HG03354 (cell line): ENCODE measurements around the gene KRTAP5-8.
"Not testable (repeated sequence)": the region's sequence is repeated elsewhere in the genome, so short reads cannot be mapped to it uniquely, and the experiment has no call there.

Experiments
- ATAC-seq: cut with Tn5 transposase; IDR thresholded peaks from one replicate; pipeline ENCODE4 v1.9.1; 2021; ENCODE audit warnings: mild to moderate bottlenecking; ENCODE audit not compliant: unreplicated experiment, poor library complexity, severe bottlenecking

KRTAP5-8 gene

GRCh38 chr11:71542382-71542781 lies 4.6 kb downstream of the KRTAP5-8 start:
- ATAC-seq = no peak

DNA sequence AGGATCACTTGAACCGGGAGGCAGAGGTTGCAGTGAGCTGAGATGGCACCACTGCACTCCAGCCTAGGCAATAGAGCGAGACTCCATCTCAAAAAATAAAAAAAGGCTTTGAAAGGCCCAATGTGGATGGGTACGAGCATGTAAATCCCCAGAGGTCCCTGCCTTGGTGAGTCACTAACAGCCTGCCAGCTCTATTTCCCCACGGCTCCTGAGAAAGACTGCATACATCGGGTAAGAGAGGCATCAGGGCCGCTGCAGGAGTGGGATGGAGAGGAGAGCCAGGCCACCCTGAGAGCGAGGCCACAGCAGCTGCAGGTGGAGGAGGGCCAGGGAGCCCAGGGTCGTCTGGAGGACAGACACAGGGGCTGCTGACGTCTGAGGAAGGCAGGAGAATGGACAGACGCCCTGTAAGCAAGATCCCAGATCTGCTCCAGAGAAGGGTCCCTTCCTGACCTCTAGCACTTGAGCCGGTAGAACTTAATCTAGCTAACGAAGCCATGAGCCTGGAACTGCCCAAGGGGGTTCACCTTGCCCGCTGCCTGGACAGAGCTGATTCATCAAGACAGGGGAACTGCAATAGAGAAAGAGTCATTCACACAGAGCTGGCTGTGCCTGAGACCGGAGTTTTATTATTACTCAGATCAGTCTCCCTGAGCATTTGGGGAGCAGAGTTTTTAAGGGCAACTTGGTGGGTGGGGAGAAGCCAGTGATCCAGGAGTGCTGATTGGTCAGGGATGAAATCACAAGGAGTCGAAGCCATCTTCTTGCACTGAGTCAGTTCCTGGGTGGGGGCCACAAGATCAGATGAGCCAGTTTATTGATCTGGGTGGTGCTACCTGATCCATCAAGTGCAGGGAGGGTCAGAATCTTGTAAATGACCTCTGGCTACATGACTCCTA lies 5.3 kb downstream of the KRTAP5-8 start:
- no peak for ATAC-seq

DNA sequence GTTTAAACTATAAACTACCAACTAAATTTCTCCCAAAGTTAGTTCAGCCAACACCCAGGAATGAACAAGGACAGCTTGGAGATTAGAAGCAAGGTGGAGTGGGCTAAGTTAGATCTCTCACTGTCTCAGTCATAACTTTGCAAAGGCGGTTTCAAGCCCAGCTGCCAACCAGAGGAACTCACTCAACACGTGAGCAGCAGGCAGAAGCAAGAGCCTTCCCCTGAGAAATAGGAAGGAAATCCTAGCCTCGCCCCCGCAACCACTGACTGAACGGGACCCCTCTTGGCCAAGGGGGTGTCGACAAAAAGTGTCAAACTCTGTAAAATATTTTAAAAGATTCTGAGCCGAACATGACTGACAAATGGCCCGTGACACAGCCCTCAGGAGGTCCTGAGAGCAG lies 6.0 kb downstream of the KRTAP5-8 start:
- ATAC-seq = no peak

DNA sequence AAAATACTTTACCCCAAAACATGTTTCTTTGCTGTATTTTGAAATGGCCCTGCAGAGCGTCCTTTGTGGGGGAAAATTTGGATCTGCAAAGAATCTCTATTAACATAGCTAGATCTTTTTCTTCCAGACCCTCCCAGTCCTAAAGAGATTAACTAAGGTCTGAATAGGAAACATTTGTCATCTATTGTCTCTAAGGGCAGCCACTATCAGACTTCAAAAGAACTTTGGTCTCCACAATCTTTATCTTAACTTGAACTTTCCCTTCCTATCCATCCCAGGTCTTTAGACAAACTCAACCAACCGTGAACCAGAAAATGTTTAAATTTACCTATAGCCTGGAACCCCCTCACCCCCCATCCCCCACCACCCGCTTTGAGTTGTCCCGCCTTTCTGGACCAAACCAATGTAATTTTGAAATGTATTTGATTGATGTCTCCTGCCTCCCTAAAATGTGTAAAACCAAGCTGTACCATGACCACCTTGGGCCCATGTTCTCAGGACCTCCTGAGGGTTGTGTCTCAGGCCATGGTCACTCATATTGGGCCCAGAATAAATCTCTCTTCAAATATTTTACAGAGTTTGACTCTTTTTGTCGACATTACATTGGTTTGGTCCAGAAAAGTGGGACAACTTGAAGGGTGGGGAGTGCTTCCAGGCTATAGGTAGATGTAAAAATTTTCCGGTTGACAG lies 6.8 kb downstream of the KRTAP5-8 start:
- no peak for ATAC-seq

DNA sequence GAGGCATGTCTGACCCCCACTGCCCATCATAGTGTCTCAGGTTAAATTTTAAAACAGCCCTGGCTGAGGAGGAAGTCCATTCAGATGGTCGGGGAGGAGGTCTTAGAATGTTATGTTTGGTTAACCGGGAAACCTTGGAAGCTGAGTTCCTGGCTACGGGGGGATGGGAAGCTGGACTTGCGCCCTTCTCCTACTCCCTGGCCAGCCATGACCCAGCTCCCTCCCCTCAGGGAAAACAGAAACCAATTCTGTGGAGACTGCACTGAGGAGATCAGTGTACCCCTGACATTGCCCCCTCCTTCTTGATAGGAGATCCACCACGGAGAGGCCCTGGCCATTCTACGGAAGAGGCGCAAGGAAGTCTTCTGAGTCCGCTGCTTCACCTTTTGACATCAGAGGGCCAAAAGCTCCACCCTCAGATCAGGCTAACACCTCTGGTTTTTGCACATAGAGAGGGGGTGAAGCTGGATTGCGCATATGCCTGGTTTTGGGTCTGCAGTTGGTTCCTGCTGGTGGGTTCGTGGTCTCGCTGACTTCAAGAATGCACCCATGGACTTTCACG lies 7.7 kb downstream of the KRTAP5-8 start:
- no peak for ATAC-seq

DNA sequence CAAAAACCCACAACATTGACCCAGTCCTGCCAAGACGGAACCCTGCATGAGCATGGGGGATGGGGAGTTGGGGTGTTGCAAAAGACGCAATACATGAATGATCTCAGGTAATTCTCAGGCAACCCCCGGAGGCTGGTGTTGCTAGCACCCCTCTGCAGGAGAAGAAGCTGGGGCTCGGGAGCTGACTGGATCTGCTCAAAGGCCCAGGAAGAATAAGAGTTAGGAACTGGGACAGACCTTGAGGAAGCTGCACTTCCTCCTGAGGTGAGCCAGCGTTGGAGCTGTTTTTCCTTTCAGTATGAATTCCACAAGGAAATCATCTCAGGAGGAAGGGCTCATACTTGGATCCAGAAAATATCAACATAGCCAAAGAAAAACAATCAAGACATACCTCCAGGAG lies 10.3 kb downstream of the KRTAP5-8 start, which contains the start of gene KRTAP5-9:
Gene KRTAP5-9 (plus strand): TSS at position 301 of the 400 bp plus-strand sequence. CDS start 238 bp downstream, outside the sequence.
- ATAC-seq = no peak

DNA sequence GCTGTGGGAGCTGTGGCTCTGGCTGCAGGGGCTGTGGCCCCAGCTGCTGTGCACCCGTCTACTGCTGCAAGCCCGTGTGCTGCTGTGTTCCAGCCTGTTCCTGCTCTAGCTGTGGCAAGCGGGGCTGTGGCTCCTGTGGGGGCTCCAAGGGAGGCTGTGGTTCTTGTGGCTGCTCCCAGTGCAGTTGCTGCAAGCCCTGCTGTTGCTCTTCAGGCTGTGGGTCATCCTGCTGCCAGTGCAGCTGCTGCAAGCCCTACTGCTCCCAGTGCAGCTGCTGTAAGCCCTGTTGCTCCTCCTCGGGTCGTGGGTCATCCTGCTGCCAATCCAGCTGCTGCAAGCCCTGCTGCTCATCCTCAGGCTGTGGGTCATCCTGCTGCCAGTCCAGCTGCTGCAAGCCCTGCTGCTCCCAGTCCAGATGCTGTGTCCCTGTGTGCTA lies 10.9 kb downstream of the KRTAP5-8 start:
- ATAC-seq = no peak

DNA sequence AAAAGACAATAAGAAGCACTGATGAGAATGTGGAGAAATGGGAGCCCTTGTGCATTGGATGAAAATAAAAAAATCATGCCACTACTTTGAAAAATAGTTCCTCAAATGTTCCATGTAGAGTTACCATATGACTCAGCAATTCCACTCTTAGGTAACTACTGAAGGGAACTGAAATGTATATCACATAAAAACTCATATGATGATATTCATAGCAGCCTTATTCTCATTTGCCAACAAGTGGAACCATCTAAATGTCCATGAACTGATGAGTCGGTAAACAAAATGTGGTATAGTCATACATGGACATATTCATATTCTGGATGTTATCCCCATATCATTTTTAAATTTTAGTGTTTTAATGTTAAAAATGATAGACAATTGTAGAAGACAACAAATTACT lies 13.9 kb downstream of the KRTAP5-8 start:
- no peak for ATAC-seq

DNA sequence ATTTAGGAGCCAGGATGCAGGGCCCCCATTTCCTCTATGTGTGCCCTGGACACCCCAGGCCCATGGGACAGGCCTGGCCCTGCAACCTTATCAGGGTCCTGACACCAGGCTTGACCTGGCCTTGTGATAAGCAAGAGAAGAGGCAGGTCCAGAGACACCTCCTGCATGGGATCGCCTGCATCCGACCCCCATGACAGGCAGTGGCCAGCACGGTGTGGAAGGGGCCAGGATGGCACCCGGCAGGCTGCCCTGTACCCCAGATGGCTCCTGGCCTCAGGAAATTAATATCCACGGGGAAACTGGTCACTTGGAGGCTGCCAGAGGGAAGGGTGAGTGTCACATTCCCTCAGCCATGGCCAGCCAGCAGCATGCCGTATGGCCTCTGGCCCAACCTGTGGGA lies 17.2 kb downstream of the KRTAP5-8 start:
- no peak for ATAC-seq

- no peak for ATAC-seq
Observed at GRCh38 chr11:71555508-71555907, 17.7 kb downstream of the KRTAP5-8 start.

GRCh38 chr11:71556018-71556417 lies 18.2 kb downstream of the KRTAP5-8 start:
- ATAC-seq = no peak

- no peak for ATAC-seq
Observed at GRCh38 chr11:71557257-71557656, 19.4 kb downstream of the KRTAP5-8 start.

- no peak for ATAC-seq
Observed at GRCh38 chr11:71558996-71559395, 21.2 kb downstream of the KRTAP5-8 start.

DNA sequence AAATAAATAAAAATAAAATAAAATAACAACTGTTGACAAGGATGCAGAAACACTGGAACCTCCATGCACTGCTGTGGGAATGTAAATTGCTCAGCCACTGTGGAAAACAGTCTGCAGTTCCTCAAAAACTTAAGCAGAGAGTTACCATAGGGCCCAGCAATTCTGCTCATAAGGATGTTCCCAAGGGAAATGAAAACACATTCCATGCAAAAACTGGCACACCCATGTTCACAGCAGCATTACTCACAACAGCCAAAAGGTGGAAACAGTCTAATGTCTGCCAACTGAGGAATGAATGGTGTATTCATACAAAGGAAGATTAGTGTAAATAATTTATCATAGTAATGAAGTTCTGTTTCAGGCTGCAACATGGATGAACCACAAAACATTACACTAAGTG lies 24.3 kb downstream of the KRTAP5-8 start:
- ATAC-seq = no peak

GRCh38 chr11:71563406-71563805 lies 25.6 kb downstream of the KRTAP5-8 start:
- ATAC-seq = no peak

GRCh38 chr11:71564430-71564829 lies 26.6 kb downstream of the KRTAP5-8 start:
- ATAC-seq = no peak

DNA sequence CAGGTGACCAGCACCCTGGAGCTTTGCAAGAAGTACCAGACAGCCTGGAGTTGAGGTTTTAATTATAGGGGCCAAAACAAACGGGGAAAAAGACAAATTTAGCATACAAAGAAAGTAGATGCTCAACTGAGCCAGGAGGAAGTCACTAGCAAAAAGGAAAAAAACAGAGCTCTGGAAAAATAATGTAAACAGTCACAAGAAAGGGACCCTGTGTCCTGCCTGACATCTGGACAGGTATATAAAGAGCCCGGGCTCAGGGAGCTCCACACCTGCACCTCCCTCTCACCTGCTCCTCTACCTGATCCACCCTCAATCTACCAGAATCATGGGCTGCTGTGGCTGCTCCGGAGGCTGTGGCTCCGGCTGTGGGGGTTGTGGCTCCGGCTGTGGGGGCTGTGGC lies 27.4 kb downstream of the KRTAP5-8 start, which contains the start of gene KRTAP5-10:
Gene KRTAP5-10 (plus strand): TSS at position 301 of the 400 bp plus-strand sequence. CDS start 25 bp downstream, at position 326.
- no peak for ATAC-seq

GRCh38 chr11:71566081-71566620 lies 28.3 kb downstream of the KRTAP5-8 start:
- ATAC-seq = no peak

- not testable (repeated sequence) for ATAC-seq
Observed at GRCh38 chr11:71566626-71567599, 29.1 kb downstream of the KRTAP5-8 start.
